K562 (cell line): ENCODE results near the gene DNAL4.

Experiments used
- POLR2A ChIP-seq: fragments of 450-650 bp; conservative IDR thresholded peaks from 2 replicates; pipeline ENCODE4 v1.6.1; 2016
- SP2 ChIP-seq: IDR thresholded peaks from 2 replicates; pipeline ENCODE4 v1.6.1; 2011; ENCODE audit warnings: mild to moderate bottlenecking, low read depth, low read length, moderate library complexity; ENCODE audit not compliant: poor library complexity, severe bottlenecking; ENCODE audit errors: extremely low read depth
- ZBTB1 ChIP-seq: sonication (generic); formaldehyde crosslinking; IDR thresholded peaks from 2 replicates; pipeline ENCODE4 v1.8.1; 2023; ENCODE audit warnings: missing genetic modification reagents, low read depth, mild to moderate bottlenecking, borderline replicate concordance
- ZNF766 ChIP-seq: fragments of 200-800 bp; sonication (Bioruptor generic); conservative IDR thresholded peaks from 2 replicates; pipeline ENCODE4 v1.6.1; 2016; ENCODE audit warnings: missing genetic modification characterization, missing compliant biosample characterization
- TF ChIP-seq, protein P1 (sequence below), 3 experiments: IDR thresholded peaks in 2 of 3; conservative IDR thresholded peaks in 1 of 3; 2 replicates each; pipeline ENCODE4 v1.5.1; 2011 to 2012; ENCODE audit warnings: low read length in 3 of 3, mild to moderate bottlenecking in 3 of 3, control low read depth in 2 of 3, improper control_type of control experiment in 1 of 3, inconsistent platforms in 1 of 3, low read depth in 1 of 3, mixed read lengths in 1 of 3, moderate library complexity in 1 of 3; ENCODE audit not compliant: insufficient read depth in 2 of 3
- TF ChIP-seq, protein P2 (sequence below): fragments of 450-650 bp; IDR thresholded peaks from 2 replicates; pipeline ENCODE4 v1.6.1; 2014; ENCODE audit warnings: low read depth, mild to moderate bottlenecking, moderate library complexity, borderline replicate concordance

DNA sequence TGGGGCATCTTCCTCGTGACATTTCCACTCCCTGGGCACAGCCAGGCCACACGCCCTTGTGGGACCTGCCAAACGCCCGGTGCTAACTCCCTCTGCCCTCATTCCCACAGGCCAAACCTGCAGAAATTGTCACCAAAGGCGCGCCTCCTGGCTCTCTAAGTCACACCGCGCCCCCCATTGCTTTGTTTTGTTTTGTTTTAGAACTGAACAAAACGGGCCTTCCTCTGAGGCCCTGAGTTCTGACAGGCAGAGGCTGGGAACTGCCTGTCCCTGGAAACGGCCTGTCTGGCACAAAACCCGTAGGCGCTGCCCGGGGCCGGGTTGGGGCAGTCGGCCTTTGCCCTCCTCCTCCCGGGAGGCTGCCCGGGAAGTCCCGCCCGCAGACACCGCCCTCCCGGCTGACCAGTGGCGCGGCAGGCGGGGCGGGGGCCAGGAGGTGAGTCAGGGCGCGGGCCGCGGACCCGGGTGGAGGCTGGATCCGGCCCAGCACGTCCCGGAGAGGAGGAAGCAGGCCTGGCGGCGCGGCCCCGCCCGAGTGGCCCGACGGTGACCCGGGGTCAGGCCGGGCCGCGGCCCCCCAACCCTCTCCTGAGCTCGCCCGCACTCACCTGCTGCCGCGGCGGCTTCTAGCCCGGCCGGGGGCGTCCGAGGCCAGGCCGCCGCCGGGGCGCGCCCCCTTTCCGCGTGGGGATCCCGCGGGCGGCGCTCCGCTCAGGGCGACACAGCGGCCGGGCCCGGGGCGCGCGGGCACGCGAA is 38.6 kb downstream of the DNAL4 start:
- TF ChIP-seq, protein P1, sequence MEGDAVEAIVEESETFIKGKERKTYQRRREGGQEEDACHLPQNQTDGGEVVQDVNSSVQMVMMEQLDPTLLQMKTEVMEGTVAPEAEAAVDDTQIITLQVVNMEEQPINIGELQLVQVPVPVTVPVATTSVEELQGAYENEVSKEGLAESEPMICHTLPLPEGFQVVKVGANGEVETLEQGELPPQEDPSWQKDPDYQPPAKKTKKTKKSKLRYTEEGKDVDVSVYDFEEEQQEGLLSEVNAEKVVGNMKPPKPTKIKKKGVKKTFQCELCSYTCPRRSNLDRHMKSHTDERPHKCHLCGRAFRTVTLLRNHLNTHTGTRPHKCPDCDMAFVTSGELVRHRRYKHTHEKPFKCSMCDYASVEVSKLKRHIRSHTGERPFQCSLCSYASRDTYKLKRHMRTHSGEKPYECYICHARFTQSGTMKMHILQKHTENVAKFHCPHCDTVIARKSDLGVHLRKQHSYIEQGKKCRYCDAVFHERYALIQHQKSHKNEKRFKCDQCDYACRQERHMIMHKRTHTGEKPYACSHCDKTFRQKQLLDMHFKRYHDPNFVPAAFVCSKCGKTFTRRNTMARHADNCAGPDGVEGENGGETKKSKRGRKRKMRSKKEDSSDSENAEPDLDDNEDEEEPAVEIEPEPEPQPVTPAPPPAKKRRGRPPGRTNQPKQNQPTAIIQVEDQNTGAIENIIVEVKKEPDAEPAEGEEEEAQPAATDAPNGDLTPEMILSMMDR (IDR thresholded peaks at IDR 0.05 in 2 of 3, conservative IDR thresholded peaks at IDR 0.05 in 1 of 3; ENCODE audit: insufficient read depth in 2 of 3, low read depth in 1 of 3, low read length in 3 of 3): no peak
- TF ChIP-seq POLR2A: no peak
- TF ChIP-seq ZBTB1: no peak
- no peak for TF ChIP-seq ZNF766 (CRISPR knock-in tag)
- TF ChIP-seq, protein P2, sequence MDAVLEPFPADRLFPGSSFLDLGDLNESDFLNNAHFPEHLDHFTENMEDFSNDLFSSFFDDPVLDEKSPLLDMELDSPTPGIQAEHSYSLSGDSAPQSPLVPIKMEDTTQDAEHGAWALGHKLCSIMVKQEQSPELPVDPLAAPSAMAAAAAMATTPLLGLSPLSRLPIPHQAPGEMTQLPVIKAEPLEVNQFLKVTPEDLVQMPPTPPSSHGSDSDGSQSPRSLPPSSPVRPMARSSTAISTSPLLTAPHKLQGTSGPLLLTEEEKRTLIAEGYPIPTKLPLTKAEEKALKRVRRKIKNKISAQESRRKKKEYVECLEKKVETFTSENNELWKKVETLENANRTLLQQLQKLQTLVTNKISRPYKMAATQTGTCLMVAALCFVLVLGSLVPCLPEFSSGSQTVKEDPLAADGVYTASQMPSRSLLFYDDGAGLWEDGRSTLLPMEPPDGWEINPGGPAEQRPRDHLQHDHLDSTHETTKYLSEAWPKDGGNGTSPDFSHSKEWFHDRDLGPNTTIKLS: no peak
- TF ChIP-seq SP2: no peak
